ENCODE measurements around the gene PEDS1.

DNA sequence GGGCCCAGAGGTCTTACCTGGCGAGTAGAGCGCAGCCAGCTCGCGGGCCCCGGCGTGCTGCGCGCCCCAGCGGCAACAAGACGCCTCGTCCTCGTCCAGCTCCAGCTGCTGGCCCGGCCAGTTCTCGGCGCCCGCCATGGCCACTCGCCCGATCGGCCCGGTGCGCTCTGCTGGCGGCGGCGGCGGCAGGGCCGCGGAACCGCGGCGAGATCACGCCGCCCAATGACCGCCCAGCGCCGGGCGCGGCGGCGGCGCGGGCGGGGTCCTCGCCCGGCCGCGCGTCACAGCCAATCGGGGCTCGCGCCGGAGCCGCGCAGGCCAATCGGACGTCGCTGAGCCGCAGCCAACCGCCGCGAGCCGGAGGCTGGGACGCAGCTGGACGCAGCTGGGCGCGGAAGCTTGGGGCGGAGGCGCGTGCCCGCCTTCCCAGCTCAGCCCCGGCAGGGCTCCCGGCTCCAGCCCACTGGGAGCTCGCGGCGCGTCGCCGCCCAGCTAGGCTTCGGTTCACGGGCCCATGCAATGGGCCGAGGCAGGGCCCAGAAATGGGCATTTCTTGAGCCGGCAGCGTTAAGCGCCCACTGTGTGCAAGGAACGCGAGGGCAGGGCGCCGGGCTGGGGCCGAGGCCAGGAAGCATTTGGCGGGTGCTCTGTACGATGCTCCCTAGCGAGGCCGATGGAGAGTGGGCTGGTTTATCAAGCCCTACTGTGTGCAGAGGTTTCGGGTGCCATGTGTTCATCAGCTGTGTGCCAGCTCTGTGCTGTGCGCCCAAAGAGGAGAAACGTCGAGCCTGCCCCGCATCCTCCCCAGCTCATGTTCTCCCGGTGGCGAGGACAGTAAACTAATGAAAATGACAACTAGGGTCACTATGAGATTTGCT, at the start of gene PEDS1:
- TF ChIP-seq, protein P1, sequence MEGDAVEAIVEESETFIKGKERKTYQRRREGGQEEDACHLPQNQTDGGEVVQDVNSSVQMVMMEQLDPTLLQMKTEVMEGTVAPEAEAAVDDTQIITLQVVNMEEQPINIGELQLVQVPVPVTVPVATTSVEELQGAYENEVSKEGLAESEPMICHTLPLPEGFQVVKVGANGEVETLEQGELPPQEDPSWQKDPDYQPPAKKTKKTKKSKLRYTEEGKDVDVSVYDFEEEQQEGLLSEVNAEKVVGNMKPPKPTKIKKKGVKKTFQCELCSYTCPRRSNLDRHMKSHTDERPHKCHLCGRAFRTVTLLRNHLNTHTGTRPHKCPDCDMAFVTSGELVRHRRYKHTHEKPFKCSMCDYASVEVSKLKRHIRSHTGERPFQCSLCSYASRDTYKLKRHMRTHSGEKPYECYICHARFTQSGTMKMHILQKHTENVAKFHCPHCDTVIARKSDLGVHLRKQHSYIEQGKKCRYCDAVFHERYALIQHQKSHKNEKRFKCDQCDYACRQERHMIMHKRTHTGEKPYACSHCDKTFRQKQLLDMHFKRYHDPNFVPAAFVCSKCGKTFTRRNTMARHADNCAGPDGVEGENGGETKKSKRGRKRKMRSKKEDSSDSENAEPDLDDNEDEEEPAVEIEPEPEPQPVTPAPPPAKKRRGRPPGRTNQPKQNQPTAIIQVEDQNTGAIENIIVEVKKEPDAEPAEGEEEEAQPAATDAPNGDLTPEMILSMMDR (IDR thresholded peaks at IDR 0.05), result peak in 1 of 12 donors; percentile 15
- peak; percentile 74 to 87 for TF ChIP-seq POLR2A (IDR thresholded peaks at IDR 0.05)
